ENCODE data around the gene MEF2D.

The MEF2D gene

GRCh38 chr1:156489166-156489934 lies 11.2 kb downstream of the MEF2D start:
- no peak for DNase-seq (ENCODE audit: low spot score)
- peak overlapping the region; percentile 54 for H3K4me3 ChIP-seq
- TF ChIP-seq, protein P1, sequence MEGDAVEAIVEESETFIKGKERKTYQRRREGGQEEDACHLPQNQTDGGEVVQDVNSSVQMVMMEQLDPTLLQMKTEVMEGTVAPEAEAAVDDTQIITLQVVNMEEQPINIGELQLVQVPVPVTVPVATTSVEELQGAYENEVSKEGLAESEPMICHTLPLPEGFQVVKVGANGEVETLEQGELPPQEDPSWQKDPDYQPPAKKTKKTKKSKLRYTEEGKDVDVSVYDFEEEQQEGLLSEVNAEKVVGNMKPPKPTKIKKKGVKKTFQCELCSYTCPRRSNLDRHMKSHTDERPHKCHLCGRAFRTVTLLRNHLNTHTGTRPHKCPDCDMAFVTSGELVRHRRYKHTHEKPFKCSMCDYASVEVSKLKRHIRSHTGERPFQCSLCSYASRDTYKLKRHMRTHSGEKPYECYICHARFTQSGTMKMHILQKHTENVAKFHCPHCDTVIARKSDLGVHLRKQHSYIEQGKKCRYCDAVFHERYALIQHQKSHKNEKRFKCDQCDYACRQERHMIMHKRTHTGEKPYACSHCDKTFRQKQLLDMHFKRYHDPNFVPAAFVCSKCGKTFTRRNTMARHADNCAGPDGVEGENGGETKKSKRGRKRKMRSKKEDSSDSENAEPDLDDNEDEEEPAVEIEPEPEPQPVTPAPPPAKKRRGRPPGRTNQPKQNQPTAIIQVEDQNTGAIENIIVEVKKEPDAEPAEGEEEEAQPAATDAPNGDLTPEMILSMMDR (IDR thresholded peaks at IDR 0.05), result no peak
- peak overlapping the region; percentile 96 to 100 for H3K27ac ChIP-seq

DNA sequence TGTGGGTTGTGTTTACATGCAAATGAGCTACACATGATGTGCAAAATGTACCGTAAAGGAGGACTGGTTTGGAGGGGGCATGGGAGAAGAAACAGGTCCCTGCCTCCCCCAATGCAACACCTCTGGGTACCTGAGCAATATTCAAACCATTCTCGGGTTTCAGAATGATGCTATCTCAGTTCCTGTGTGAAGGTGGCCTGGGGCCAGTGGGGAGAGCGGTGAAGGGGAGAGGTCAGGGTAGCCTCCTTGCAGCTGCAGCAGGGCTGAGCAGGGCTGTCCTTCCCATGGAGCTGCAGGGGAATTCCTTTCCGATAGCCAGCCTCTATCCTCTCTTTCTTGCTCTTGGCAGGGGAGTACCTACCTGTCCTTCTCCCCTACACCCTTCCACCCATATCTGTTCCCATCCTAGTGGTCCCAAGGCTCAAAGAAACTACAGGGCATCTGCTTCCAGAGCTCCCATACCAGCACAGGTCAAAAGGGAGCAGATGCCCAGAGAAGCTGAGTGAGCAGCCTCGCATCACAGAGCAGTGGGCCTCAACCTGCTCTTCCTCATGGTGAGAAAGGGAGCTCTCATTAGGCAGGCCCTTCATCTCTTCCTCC lies 11.9 kb downstream of the MEF2D start:
- H3K4me3 ChIP-seq, result peak overlapping the region; percentile 54
- H3K27ac ChIP-seq, result peak overlapping the region; percentile 28 to 96
- DNase-seq (ENCODE audit: low spot score), result no peak
- TF ChIP-seq, protein P1 (IDR thresholded peaks at IDR 0.05), result no peak

DNA sequence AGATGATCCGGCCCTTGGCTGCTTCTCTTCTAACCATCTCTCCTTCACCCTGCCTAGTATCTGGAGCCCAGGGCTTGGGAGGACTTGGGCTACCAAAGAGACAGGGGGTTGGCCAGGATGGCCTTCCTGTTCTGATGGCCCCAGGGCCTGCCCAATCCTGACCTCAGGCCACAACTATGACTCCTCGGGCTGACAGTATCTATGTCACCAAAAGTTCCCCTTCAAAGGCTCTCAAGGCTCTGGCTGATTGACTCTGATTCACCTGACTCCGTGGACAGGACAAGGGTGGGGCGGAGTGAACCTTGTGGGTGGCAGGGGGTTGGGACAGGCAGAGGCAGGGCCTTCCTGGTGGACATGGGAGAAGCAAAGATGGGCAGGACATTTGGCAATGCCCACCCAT lies 12.7 kb downstream of the MEF2D start:
- Histone ChIP-seq H3K4me3 (no peak overlapping the region), H3K27ac (peak overlapping the region; percentile 28 to 96)
- TF ChIP-seq, protein P1 (IDR thresholded peaks at IDR 0.05), result no peak
- DNase-seq (ENCODE audit: low spot score), result no peak

- H3K27ac ChIP-seq, result peak overlapping the region; percentile 28 to 96
- H3K4me3 ChIP-seq, result no peak overlapping the region
- DNase-seq (ENCODE audit: low spot score), result no peak
- TF ChIP-seq, protein P1 (IDR thresholded peaks at IDR 0.05), result no peak
Measured at GRCh38 chr1:156486421-156487344, 13.9 kb downstream of the MEF2D start.

GRCh38 chr1:156485984-156486383 lies 14.6 kb downstream of the MEF2D start:
- DNase-seq (ENCODE audit: low spot score), result no peak
- Histone ChIP-seq H3K4me3 (no peak overlapping the region), H3K27ac (peak overlapping the region in 1 of 2 donors; percentile 25)
- TF ChIP-seq, protein P1 (IDR thresholded peaks at IDR 0.05), result no peak

GRCh38 chr1:156484480-156485058 lies 16.0 kb downstream of the MEF2D start:
- TF ChIP-seq, protein P1 (IDR thresholded peaks at IDR 0.05), result no peak
- H3K27ac ChIP-seq, result peak overlapping the region; percentile 23 to 49
- H3K4me3 ChIP-seq, result no peak overlapping the region
- DNase-seq (ENCODE audit: low spot score), result no peak

All from coronary artery (tissue), 2 donors.